Activated CD8-positive, alpha-beta T cell treated with anti-CD3 and anti-CD28 coated beads for 36 hours (primary cell): Measurements from ENCODE around the gene OTULIN. TPM values are rescaled to one million over a fixed set of nuclear protein-coding genes. Genes with fewer than 3 reads are reported as not detected.

Experiments used
- ATAC-seq: fragments of 200-7000 bp; cut with Tn5 transposase; one replicate; pipeline ENCODE4 v1.10.0; 2021; ENCODE audit warnings: mild to moderate bottlenecking, moderate library complexity
- CTCF ChIA-PET: fragments of 350-600 bp; sonication (Branson Sonifier 250); formaldehyde crosslinking; loops from one replicate; lab custom pipeline; 2021; ENCODE audit warnings: antibody characterized with exemption; lab: Charles Lee
- POLR2A ChIA-PET: fragments of 350-600 bp; sonication (Branson Sonifier 250); formaldehyde crosslinking; loops from one replicate; lab custom pipeline; 2021; ENCODE audit warnings: antibody characterized with exemption; lab: Charles Lee
- DNase-seq: peaks from one replicate; pipeline ENCODE4 v3.0.0-alpha.2; 2020
- H3K27ac Mint-ChIP-seq: one replicate; pipeline ENCODE4 v1.8.0; 2021; ENCODE audit warnings: mild to moderate bottlenecking, mixed read lengths
- H3K27me3 Mint-ChIP-seq: one replicate; pipeline ENCODE4 v1.8.0; 2021; ENCODE audit warnings: mixed read lengths
- H3K36me3 Mint-ChIP-seq: one replicate; pipeline ENCODE4 v1.8.0; 2021; ENCODE audit warnings: low read depth, mixed read lengths
- H3K4me1 Mint-ChIP-seq: one replicate; pipeline ENCODE4 v1.8.0; 2021; ENCODE audit warnings: low read depth, mixed read lengths
- H3K4me3 Mint-ChIP-seq: one replicate; pipeline ENCODE4 v1.8.0; 2021; ENCODE audit warnings: mild to moderate bottlenecking, moderate library complexity, mixed read lengths
- H3K9me3 Mint-ChIP-seq: one replicate; pipeline ENCODE4 v1.8.0; 2021; ENCODE audit warnings: mixed read lengths
- CTCF ChIP-seq: fragments of 200-600 bp; IDR thresholded peaks from one replicate; pipeline ENCODE4 v1.8.0; 2022; ENCODE audit warnings: antibody characterized with exemption, mild to moderate bottlenecking
- intact Hi-C: fragments of 100-400 bp; cut with micrococcal nuclease; formaldehyde crosslinking; loops from one replicate; pipeline ENCODE4 v1.10.0; 2022
- total RNA-seq, 2 experiments: library from RNA; stranded (reverse); gene quantifications; one replicate each; pipeline ENCODE4 v1.2.3, GENCODE V29; 2021

The OTULIN gene
- total RNA-seq, 2 experiments from 2014 or later, result 59.6 to 60.5 TPM

DNA sequence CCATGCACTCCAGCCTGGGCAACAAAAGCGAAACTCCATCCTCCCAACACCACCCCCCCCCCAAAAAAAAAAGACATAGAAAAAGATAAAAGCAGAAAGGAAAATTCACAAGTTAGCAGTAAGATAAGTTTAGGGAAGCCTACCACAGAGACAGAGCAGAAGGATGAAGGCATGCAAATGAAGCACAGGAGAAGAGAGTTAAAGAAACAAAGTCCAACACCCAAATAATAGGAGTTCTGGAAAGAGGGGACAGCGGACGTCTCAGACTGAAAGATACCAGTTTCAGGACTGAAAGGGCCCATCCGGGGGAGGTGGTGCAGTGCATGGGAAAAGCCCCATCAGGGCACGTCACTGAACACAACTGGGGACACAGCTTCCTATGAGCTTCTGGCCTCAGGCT, 54.3 kb downstream of the OTULIN start:
- ATAC-seq (no peak), DNase-seq (no peak)
- intact Hi-C loops, result no loop called here
- Mint-ChIP-seq H3K27me3 (no peaks in the 10 kb centered on the region), H3K27ac (no peak overlapping the region), H3K4me3 (no peak overlapping the region), H3K36me3 (peaks cover 30% of the 10 kb centered on the region), H3K9me3 (no peaks in the 10 kb centered on the region), H3K4me1 (peaks cover 29% of the 10 kb centered on the region)
- CTCF ChIA-PET, result interaction anchor here (1.7 kb wide), 1 partner anchor 9 kb away, joined by 7 read pairs; no protein-coding TSS in a partner anchor
- POLR2A ChIA-PET, result interaction anchor here (1.0 to 2.2 kb wide), 2 partner anchors 10 to 12 kb away, joined by 3 to 5 read pairs; no protein-coding TSS in a partner anchor
- no peak for TF ChIP-seq CTCF

DNA sequence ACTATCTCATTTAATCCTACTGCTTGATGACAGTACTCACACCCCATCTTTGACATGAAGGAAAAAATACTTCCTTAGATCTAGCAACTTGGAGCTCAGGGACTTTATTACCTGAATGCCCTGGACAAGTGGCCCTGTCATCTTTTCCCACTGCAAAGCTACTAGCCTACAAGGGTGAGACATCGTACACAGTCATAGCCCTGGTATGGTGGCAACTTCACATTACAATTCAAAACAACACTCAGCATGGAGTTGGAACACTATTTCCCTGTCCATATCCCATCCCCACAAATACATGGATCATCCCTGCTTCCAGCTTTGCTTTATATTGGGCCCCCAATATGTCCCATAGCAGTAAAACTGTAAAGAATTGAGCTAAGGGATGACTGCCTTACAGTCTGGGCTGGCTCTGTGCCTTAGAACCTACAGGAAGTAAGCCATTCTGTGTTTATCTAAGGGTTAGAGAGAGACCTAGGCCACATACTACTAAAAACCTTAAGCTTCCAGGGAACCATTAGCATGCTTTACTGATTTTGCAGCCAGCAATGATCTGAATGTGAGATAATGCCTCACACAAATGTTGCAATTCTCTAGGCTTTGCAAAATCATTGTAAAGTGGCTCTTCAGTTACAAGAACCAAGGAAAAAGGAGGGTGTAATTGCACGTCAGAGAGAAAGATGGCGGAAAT, 55.9 kb downstream of the OTULIN start:
- intact Hi-C loops, result no loop called here
- H3K4me3 Mint-ChIP-seq, result no peak overlapping the region
- no peak overlapping the region for H3K27ac Mint-ChIP-seq
- DNase-seq (no peak), ATAC-seq (no peak)
- ChIA-PET CTCF (interaction anchor here (0.8 to 1.7 kb wide), 7 partner anchors 7 to 301 kb away, joined by 3 to 7 read pairs (median 3); no protein-coding TSS in a partner anchor), POLR2A (interaction anchor here (0.7 to 2.2 kb wide), 2 partner anchors 13 to 160 kb away, joined by 3 to 5 read pairs; no protein-coding TSS in a partner anchor)
- peaks cover 43% of the 10 kb centered on the region for H3K36me3 Mint-ChIP-seq
- H3K27me3 Mint-ChIP-seq, result no peaks in the 10 kb centered on the region
- H3K9me3 Mint-ChIP-seq, result no peaks in the 10 kb centered on the region
- no peak for TF ChIP-seq CTCF
- H3K4me1 Mint-ChIP-seq, result peaks cover 30% of the 10 kb centered on the region

DNA sequence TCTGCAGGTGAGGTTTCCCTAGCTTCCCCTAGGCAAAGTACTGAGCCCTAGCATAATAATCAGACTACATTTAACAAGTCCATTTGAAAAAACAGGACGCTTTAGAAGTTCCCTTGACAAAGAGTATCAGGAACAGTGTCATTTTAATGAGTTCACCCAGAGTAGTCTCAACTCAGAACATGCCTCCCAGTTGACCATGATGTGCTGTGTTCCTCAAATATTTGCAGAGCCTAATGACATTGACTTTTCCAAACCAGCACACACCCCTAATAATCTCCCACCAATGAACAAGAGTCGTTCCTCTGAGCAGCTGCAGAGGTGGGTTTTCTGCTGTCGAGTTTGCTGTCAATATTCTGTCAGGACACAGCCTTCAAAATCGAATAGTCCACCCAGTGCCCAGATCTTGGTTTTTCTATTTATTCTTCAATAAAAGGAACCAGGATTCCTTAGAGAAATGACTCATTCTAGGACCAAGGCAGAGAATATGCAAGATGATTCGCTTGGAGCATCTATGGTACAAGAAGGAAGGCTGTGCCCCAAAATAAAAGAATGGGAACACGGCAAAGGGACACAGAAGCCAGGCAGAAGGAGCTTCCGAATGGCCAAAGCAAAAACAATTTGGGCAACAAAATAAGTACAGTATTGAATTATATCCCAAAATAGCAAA, 57.6 kb downstream of the OTULIN start:
- Mint-ChIP-seq H3K9me3 (no peaks in the 10 kb centered on the region), H3K4me1 (peaks cover 31% of the 10 kb centered on the region), H3K36me3 (peaks cover 32% of the 10 kb centered on the region), H3K27me3 (no peaks in the 10 kb centered on the region), H3K27ac (no peak overlapping the region), H3K4me3 (no peak overlapping the region)
- ATAC-seq (no peak), DNase-seq (no peak)
- no peak for TF ChIP-seq CTCF
- ChIA-PET POLR2A (interaction anchor here (1.1 kb wide), 1 partner anchor 95 kb away, joined by 3 read pairs; no protein-coding TSS in a partner anchor), CTCF (interaction anchor here (0.7 to 2.1 kb wide), 4 partner anchors 9 to 282 kb away, joined by 3 to 5 read pairs (median 4); no protein-coding TSS in a partner anchor)
- intact Hi-C loops, result no loop called here

- ChIA-PET POLR2A (interaction anchor here (1.1 kb wide), 1 partner anchor 95 kb away, joined by 3 read pairs; no protein-coding TSS in a partner anchor), CTCF (interaction anchor here (0.9 to 2.1 kb wide), 3 partner anchors 16 to 281 kb away, joined by 3 to 5 read pairs (median 3); no protein-coding TSS in a partner anchor)
- Mint-ChIP-seq H3K4me3 (no peak overlapping the region), H3K27me3 (no peaks in the 10 kb centered on the region), H3K9me3 (no peaks in the 10 kb centered on the region), H3K27ac (no peak overlapping the region), H3K36me3 (peaks cover 31% of the 10 kb centered on the region), H3K4me1 (peaks cover 30% of the 10 kb centered on the region)
- intact Hi-C loops, result no loop called here
- no peak for ATAC-seq
- DNase-seq, result no peak
- TF ChIP-seq CTCF, result no peak
Observed at GRCh38 chr5:14722923-14723322, 58.4 kb downstream of the OTULIN start.
